K562 (cell line): ENCODE results near the gene FYB1. TPM values are rescaled to one million over a fixed set of nuclear protein-coding genes. Genes with fewer than 3 reads are reported as not detected.
A peak's percentile ranks its signal among the peaks of the same experiment; 100 is the strongest.

Experiments
- ATF3 ChIP-seq, 2 experiments: fragments of 450-650 bp in 1 of 2; sonication (generic) in 1 of 2; formaldehyde crosslinking in 1 of 2; IDR thresholded peaks in 1 of 2; conservative IDR thresholded peaks in 1 of 2; 2 replicates each; pipeline versions ENCODE4 v1.6.1 to v1.8.1; 2016 to 2023; ENCODE audit warnings: mild to moderate bottlenecking in 2 of 2, moderate library complexity in 2 of 2, inconsistent platforms in 1 of 2, missing genetic modification reagents in 1 of 2
- ILF3 ChIP-seq: fragments of 450-650 bp; IDR thresholded peaks from 2 replicates; pipeline ENCODE4 v1.6.1; 2018; ENCODE audit warnings: antibody characterized with exemption, mild to moderate bottlenecking, moderate library complexity, borderline replicate concordance
- NFXL1 ChIP-seq: fragments of 450-650 bp; formaldehyde crosslinking; IDR thresholded peaks from 2 replicates; pipeline ENCODE4 v1.4.0; 2021; ENCODE audit warnings: mild to moderate bottlenecking
- SAFB ChIP-seq: fragments of 200-400 bp; formaldehyde crosslinking; IDR thresholded peaks from 2 replicates; pipeline ENCODE4 v1.6.1; 2017; ENCODE audit warnings: low read depth, low read length, borderline replicate concordance
- SRSF7 ChIP-seq: fragments of 200-400 bp; formaldehyde crosslinking; optimal IDR thresholded peaks from 2 replicates; pipeline ENCODE3; 2017; ENCODE audit warnings: mild to moderate bottlenecking, low read depth, low read length
- XRCC5 ChIP-seq: fragments of 200-400 bp; formaldehyde crosslinking; IDR thresholded peaks from 2 replicates; pipeline ENCODE4 v1.6.1; 2017; ENCODE audit warnings: low read depth, mild to moderate bottlenecking, low read length
- ZNF75A ChIP-seq: fragments of 450-650 bp; formaldehyde crosslinking; IDR thresholded peaks from 2 replicates; pipeline ENCODE4 v1.4.0; 2020; ENCODE audit warnings: mild to moderate bottlenecking
- polyA plus RNA-seq, 8 experiments: library from polyadenylated mRNA; depleted of rRNA in 4 of 8; stranded (reverse) in 5 of 8; unstranded in 3 of 8; fragments of >200 nt; fragmentation: Nextera tagmentation in 2 of 8; fragmentation: Illumina TruSeq in 1 of 8; extraction: Ambion mirVana in 2 of 8; extraction: Trizol in 1 of 8; gene quantifications; 2 replicates each; pipeline versions ENCODE4 v1.2.1 to v1.2.3, GENCODE V29; 2011 to 2014; ENCODE audit warnings: inconsistent platforms in 1 of 8, missing spikeins in 1 of 8
- total RNA-seq, 7 experiments: library from RNA; depleted of rRNA in 6 of 7; stranded (reverse); fragments of >200 nt in 6 of 7; fragmentation: Illumina TruSeq in 2 of 7; extraction: Trizol in 2 of 7; gene quantifications; 2 replicates each; pipeline versions ENCODE4 v1.2.1 to v1.2.3, GENCODE V29; 2011 to 2021; ENCODE audit warnings: low replicate concordance in 1 of 7
- TF ChIP-seq, protein P1 (sequence below): fragments of 250-450 bp; sonication (Bioruptor Pico); IDR thresholded peaks from 2 replicates; pipeline ENCODE4 v1.4.0; 2020; ENCODE audit warnings: mild to moderate bottlenecking, moderate library complexity
- TF ChIP-seq, protein P2 (sequence below): fragments of 250-450 bp; sonication (Bioruptor Pico); IDR thresholded peaks from 2 replicates; pipeline ENCODE4 v1.5.0; 2021; ENCODE audit warnings: mild to moderate bottlenecking, moderate library complexity
- TF ChIP-seq, protein P3 (sequence below), 3 experiments: IDR thresholded peaks in 2 of 3; conservative IDR thresholded peaks in 1 of 3; 2 replicates each; pipeline ENCODE4 v1.5.1; 2011 to 2012; ENCODE audit warnings: low read length in 3 of 3, mild to moderate bottlenecking in 3 of 3, control low read depth in 2 of 3, improper control_type of control experiment in 1 of 3, inconsistent platforms in 1 of 3, low read depth in 1 of 3, mixed read lengths in 1 of 3, moderate library complexity in 1 of 3; ENCODE audit not compliant: insufficient read depth in 2 of 3
- TF ChIP-seq, protein P4 (sequence below): fragments of 450-650 bp; formaldehyde crosslinking; IDR thresholded peaks from 2 replicates; pipeline ENCODE4 v1.4.0; 2022; ENCODE audit warnings: missing genetic modification characterization
- TF ChIP-seq, protein P5 (sequence below): sonication (generic); formaldehyde crosslinking; IDR thresholded peaks from 2 replicates; pipeline ENCODE4 v1.8.1; 2022; ENCODE audit warnings: missing genetic modification reagents

Gene FYB1
- total and polyA plus RNA-seq, 9 of the 15 experiments (the other 6 are each of a cell fraction or from before 2014, with no cell fraction given), result 4.7 to 31.5 (median 9.7) TPM

GRCh38 chr5:39076757-39077728 is 142.3 kb downstream of the FYB1 start (continued):
- TF ChIP-seq, protein P1, sequence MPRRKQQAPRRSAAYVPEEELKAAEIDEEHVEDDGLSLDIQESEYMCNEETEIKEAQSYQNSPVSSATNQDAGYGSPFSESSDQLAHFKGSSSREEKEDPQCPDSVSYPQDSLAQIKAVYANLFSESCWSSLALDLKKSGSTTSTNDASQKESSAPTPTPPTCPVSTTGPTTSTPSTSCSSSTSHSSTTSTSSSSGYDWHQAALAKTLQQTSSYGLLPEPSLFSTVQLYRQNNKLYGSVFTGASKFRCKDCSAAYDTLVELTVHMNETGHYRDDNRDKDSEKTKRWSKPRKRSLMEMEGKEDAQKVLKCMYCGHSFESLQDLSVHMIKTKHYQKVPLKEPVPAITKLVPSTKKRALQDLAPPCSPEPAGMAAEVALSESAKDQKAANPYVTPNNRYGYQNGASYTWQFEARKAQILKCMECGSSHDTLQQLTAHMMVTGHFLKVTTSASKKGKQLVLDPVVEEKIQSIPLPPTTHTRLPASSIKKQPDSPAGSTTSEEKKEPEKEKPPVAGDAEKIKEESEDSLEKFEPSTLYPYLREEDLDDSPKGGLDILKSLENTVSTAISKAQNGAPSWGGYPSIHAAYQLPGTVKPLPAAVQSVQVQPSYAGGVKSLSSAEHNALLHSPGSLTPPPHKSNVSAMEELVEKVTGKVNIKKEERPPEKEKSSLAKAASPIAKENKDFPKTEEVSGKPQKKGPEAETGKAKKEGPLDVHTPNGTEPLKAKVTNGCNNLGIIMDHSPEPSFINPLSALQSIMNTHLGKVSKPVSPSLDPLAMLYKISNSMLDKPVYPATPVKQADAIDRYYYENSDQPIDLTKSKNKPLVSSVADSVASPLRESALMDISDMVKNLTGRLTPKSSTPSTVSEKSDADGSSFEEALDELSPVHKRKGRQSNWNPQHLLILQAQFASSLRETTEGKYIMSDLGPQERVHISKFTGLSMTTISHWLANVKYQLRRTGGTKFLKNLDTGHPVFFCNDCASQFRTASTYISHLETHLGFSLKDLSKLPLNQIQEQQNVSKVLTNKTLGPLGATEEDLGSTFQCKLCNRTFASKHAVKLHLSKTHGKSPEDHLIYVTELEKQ (CRISPR knock-in tag), result no peak
- TF ChIP-seq ILF3 (no peak), XRCC5 (no peak), ATF3 (IDR thresholded peaks at IDR 0.05) (peak; percentile 86), ATF3 (CRISPR knock-in tag; conservative IDR thresholded peaks at IDR 0.05) (no peak), ZNF75A (CRISPR knock-in tag) (no peak), SAFB (no peak), SRSF7 (no peak), NFXL1 (CRISPR knock-in tag) (no peak)
- TF ChIP-seq, protein P2, sequence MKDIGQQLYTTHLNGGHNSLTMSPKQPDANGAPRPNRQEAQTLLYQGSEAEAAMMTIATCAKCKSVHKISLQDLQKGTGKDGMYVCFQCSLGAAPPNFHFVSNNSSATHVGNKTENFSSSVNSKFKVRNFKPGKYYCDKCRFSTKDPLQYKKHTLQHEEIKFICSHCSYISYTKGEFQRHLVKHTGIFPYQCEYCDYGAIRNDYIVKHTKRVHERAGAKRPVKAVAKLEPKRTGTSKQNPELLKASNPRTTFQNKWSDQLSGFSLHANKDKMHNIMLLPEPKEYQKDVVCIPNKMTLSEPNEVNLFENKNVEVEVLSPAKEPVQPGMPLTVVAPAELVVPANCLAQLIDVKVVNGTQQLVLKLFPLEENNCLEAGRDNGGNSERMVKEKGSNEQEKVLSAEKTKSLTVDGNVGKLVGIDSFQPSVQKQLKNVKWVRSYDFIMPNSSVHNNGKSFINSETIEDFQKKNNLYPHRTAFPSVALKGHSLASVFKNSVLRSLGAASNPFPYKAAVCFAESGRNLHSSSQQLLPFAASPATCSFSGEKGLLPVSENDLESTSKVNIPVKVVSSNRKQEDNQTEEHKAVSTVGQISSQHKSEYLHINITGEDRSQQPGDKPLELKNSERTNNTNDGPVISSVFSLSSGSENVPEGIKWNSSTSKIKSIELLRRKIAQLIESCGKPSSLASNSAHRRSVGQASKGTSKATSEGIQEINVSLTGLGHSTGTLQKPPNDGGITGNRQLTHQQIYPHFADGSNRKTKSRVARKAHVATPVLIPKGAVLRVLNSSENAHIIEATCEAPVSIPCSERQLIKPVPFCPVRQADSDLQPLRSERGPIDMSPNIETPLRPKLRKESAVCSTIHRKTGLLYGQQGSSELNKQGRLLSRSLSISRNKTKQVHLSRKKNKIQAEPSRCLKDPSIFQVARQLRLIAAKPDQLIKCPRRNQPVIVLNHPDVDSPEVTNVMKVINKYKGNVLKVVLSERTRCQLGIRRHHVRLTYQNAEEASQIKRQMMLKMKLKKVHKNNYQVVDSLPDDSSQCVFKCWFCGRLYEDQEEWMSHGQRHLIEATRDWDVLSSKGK (CRISPR knock-in tag), result no peak
- TF ChIP-seq, protein P3, sequence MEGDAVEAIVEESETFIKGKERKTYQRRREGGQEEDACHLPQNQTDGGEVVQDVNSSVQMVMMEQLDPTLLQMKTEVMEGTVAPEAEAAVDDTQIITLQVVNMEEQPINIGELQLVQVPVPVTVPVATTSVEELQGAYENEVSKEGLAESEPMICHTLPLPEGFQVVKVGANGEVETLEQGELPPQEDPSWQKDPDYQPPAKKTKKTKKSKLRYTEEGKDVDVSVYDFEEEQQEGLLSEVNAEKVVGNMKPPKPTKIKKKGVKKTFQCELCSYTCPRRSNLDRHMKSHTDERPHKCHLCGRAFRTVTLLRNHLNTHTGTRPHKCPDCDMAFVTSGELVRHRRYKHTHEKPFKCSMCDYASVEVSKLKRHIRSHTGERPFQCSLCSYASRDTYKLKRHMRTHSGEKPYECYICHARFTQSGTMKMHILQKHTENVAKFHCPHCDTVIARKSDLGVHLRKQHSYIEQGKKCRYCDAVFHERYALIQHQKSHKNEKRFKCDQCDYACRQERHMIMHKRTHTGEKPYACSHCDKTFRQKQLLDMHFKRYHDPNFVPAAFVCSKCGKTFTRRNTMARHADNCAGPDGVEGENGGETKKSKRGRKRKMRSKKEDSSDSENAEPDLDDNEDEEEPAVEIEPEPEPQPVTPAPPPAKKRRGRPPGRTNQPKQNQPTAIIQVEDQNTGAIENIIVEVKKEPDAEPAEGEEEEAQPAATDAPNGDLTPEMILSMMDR (IDR thresholded peaks at IDR 0.05 in 2 of 3, conservative IDR thresholded peaks at IDR 0.05 in 1 of 3; ENCODE audit: insufficient read depth in 2 of 3, low read depth in 1 of 3, low read length in 3 of 3), result no peak
- TF ChIP-seq, protein P4, sequence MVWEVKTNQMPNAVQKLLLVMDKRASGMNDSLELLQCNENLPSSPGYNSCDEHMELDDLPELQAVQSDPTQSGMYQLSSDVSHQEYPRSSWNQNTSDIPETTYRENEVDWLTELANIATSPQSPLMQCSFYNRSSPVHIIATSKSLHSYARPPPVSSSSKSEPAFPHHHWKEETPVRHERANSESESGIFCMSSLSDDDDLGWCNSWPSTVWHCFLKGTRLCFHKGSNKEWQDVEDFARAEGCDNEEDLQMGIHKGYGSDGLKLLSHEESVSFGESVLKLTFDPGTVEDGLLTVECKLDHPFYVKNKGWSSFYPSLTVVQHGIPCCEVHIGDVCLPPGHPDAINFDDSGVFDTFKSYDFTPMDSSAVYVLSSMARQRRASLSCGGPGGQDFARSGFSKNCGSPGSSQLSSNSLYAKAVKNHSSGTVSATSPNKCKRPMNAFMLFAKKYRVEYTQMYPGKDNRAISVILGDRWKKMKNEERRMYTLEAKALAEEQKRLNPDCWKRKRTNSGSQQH, result no peak
- TF ChIP-seq, protein P5, sequence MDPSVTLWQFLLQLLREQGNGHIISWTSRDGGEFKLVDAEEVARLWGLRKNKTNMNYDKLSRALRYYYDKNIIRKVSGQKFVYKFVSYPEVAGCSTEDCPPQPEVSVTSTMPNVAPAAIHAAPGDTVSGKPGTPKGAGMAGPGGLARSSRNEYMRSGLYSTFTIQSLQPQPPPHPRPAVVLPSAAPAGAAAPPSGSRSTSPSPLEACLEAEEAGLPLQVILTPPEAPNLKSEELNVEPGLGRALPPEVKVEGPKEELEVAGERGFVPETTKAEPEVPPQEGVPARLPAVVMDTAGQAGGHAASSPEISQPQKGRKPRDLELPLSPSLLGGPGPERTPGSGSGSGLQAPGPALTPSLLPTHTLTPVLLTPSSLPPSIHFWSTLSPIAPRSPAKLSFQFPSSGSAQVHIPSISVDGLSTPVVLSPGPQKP (CRISPR knock-in tag), result no peak
